SK-N-DZ (cell line): ENCODE results near the gene OR52M1. TPM values are rescaled to one million over a fixed set of nuclear protein-coding genes. Genes with fewer than 3 reads are reported as not detected.
A peak's percentile ranks its signal among the peaks of the same experiment; 100 is the strongest.

Source experiments
- DNase-seq: peaks from one replicate; pipeline ENCODE4 v3.0.0-alpha.2; 2015; ENCODE audit warnings: low spot score
- polyA plus RNA-seq, 2 experiments: library from polyadenylated mRNA; depleted of rRNA; stranded (reverse); fragments of >200 nt; gene quantifications; 2 replicates each; pipeline ENCODE4 v1.2.3, GENCODE V29; 2014

OR52M1 gene, protein sequence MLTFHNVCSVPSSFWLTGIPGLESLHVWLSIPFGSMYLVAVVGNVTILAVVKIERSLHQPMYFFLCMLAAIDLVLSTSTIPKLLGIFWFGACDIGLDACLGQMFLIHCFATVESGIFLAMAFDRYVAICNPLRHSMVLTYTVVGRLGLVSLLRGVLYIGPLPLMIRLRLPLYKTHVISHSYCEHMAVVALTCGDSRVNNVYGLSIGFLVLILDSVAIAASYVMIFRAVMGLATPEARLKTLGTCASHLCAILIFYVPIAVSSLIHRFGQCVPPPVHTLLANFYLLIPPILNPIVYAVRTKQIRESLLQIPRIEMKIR
- not detected in 2 replicates for polyA plus RNA-seq (2014; cell fraction: cytosol; rRNA removed)
- not detected in 2 replicates for polyA plus RNA-seq (2014; cell fraction: nucleus; rRNA removed)

DNA sequence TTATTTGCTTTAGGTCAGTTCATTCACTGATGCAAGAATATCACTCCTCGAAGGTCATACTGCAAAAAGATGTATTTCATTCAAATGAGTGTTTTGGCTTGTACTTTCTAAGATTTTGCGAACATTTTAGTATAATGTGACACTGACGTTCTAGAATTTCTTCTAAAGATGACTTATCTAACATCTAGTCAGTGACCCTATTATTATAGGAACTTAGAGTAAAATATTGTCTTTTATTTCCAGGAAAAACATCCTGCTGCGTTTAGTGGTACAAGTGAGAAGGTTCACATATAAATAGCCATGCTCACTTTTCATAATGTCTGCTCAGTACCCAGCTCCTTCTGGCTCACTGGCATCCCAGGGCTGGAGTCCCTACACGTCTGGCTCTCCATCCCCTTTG is at the start of gene OR52M1:
OR52M1 (plus strand) TSS at position 301 of the 400 bp plus-strand sequence; CDS start at position 301, 0 bp downstream.
- no peak for DNase-seq

DNA sequence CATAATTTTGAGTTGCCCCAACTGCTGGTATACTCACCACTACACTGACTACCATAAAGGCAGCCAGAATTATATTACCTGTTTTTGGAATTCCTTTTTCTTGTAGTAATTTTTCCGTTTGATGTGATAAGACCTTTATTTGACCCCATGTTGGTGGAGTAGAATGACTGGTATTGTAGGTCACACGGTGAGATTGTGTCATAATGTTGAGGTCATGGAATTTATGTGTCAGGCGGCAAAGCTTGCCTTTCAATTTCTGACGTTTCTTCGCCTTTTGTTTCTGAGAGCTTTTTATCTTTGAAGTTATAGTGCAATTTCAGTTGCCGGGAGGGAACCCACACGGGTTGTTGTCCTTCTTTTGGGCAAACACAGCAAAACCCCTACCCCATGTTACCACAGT is 49.5 kb upstream of the OR52M1 start:
- DNase-seq = no peak

DNA sequence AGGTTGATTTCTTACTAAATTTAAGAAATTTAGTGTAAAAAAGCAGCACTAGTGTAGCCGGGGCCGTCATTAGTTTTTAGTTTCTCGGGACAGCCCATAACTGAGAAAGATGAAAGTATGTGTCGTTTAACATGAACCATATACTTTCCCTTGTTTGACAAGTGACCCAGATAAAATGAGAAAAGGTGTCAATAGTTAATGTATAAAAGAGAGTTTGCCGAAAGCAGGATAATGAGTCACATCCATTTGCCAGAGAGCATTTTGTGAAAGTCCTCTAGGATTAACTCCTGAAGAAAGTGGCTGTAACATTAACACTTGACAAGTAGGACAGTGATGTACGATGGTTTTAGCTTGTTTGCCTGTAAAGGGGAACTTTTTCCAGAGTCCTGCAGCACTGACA is 49.0 kb upstream of the OR52M1 start:
- DNase-seq = no peak

DNA sequence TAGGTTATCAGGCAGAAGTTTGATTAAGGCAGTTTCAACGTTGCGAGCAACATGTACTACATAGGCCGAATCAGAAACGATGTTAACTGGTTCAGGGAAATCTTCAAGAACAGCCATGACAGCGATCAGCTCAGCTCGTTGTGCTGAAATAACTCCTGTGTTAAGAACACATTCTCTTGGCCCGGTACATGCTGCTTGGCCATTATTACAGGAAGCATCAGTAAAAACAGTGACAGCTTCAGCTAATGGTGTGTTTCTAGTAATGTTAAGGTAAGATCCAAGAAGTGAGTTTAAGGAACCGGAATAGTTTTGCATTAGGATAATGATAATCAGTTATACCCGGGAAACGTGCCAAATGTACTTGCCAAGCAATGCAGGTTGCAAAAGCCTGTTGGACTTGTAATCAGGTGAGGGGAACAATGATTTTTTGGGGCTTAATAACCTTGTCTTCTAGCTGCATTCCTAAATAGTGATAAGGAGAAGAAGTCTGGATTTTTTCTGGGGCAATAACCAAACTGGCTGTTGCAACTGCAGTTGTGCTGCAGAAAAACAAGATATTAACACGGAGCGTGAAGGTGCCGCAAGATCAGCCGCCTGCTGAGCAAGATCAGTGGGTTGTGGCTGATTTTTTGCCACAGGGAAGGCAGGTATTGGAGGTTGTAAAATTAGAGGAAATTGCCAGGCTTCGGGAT is 48.3 kb upstream of the OR52M1 start:
- no peak for DNase-seq

DNA sequence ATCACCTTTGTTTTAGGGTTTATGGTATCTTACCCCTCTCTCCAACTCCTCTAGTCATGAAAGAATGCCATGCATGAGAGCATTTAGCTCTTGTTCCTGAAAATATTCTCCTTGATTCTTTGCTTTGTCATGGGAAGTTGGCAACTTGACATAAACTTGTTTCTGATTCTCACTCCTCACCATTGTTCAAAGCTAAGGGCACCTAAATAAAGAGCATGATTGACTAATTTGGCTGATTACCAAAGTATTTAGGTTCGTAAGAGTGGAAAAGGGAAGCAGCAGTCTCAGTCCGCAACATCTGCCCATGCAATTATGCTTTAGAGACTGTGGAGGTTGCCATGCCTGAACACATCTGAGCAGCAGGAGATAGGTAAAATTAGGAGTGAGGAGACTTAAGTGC is 36.1 kb upstream of the OR52M1 start:
- DNase-seq = no peak

DNA sequence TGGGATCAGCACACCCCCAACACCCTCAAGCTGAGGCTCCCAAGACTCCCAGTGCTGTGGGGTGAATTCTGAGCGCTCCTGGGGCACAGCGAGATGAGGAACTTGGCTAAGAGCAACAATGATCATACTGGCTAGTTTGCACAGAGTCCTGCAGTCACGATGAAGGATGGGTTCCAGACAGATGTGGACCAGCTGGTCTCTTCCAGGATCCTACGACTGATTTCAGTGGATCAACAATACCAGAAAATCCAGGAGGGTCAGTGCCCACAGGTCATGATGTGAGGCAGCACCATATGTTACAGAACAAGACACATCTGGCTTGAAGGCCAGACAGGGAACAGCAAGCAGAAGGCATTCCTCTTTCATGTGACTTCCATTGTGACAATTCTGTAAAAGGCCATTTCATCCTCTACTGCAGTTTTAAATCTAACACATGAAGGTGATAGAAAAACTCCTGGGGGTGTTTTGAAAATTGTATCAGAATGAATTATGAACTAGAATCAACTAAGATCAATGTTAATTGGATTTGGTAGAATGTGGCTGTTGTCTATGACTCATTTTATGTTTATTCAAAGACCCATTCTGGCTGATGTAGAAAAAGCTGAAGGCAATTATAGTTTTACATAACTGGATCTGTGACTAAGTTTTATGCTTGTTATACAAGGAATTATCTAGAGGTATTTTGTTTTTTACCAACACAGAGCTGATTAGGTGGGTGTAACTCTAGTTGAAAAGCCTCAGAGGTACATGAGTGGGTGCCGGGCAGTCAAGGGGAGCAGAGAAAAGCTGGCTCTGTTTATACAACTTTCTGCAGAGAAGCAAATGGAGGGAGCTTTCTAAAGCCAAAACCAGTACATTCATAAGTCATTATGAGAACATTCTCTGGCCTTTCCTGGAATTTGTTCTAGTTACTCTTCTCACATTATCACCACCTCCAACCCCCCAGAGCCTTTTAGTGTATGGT is 33.4 kb upstream of the OR52M1 start:
- DNase-seq = no peak

DNA sequence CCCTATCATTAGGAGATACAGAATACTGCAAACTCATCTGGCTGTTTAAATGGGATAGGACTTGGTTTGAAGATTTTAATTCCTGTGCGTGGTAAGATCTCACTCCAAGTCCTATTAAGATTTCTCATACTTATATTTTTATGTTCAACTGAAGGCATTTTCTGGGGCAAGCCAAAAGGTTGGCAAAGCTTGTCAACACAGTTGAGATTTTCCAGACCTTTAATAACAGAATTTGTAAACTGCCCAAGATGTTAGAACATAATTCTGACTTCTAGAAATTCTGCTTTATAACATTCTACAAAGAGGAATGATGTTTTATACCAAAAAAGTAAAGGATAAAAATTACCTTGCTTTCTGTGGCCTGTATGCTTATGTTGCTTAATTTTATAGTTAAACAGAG is 30.8 kb upstream of the OR52M1 start:
- no peak for DNase-seq

DNA sequence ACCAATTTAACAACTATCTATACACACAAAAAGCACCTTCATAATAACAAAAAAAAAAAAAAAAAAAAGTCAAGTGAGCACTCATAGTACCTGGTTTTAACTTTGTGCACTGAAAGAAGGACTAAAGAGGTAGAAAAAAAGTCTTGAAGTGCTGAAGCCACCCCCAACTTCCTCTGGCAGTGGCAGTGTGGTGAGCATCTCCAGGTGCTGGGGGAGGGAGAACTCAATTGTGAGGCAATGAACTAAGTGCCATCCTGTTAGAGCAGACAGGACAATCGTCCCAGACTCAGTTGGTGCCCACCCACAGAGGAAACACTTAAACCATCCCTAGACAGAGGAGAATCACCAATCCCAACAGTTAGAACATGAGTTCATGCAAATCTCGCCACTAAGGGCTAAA is 22.7 kb upstream of the OR52M1 start:
- no peak for DNase-seq

DNA sequence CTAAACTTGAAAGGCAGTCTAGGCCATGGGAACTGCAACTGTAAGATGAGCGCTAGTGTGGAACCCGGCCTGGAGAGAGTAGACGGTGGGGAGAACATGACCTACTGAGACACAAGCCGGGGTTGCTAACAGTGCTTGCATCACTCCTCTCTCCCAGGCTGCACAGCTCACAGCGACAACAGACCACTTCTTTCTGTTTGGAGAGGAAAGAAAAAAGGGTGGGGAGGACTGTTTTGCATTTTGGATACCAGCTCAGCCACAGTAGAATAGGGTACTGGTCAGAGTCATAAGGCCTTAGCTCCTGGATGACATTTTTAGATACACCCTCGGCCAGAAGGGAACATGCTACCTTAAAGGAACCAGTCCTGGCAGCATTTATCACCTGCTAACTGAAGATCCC is 22.2 kb upstream of the OR52M1 start:
- DNase-seq = no peak

DNA sequence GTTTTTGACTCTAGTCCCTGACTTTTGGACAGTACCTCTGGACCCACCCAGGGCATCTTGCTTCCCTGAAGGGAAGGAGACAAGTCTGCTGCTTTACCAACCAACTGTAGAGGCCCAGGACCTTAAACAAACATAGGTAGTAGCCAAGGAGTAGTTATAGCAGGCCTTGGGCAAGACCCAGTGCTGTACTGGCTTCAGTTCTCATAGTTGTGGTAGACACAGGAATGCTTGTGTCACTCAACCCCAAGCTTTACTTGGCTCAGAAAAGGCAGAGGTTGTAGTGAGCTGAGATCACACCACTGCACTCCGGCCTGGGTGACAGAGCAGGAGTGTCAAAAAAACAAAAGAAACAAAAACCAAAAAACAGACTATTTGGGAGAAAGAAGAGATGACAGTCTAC is 21.3 kb upstream of the OR52M1 start:
- no peak for DNase-seq

DNA sequence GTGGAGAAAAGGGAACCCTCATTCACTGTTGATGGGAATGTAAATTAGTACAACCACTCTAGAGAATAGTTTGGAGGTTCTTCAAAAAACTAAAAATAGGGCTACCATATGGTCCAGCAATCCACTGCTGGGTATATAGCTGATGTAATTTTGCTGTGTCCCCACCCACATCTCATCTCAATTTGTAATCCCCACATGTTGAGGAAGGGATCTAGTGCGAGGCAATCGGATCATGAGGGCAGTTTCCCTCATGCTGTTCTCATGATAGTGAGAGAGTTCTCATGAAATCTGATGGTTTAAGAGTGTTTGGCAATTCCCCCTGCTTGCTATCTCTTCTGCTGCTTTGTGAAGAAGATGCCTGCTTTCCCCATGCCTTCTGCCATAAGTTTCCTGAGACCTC is 17.1 kb upstream of the OR52M1 start:
- no peak for DNase-seq

DNA sequence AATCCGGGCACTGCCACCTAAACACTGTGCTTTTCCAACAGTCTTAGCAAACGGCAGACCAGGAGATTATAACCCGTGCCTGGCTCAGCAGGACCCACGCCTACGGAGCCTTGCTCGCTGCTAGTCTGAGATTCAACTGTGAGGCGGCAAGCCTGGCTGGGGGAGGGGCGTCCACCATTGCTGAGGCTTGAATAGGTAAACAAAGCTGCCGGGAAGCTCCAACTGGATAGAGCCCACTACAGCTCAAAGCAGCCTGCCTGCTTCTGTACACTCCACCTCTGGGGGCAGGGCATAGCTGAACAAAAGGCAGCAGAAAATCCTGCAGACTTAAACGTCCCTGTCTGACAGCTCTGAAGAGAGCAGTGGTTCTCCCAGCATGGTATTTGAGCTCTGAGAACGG is 13.3 kb upstream of the OR52M1 start:
- DNase-seq = peak; percentile 5

DNA sequence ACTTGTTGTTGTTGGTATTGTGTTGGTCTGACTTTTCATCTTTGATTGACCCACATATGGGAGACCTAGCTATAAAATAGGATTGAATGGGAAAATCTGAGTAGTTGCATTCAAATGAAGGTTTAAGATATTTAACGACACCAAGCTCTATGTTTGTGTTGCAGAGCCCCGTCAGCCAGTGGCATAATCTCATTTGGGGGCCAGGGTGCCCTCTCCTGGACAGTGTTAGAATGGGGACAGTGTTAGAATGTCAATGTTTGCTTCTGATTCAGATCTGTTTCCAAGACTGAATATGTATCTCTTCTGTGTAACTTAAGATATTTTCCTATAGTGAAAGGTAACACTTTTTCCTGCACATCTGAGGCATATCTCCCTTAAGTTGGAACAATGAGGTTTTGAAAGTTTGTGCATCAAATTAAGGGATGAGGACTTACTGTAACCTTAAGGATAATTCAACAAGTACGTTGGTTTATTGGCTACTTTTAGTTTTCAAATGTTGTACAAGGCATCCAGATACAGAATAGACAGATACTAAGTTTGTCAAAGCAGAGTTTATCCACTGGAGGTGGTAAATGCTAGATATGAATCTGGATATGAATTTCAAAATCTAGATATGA is 5.3 kb upstream of the OR52M1 start:
- DNase-seq = no peak

DNA sequence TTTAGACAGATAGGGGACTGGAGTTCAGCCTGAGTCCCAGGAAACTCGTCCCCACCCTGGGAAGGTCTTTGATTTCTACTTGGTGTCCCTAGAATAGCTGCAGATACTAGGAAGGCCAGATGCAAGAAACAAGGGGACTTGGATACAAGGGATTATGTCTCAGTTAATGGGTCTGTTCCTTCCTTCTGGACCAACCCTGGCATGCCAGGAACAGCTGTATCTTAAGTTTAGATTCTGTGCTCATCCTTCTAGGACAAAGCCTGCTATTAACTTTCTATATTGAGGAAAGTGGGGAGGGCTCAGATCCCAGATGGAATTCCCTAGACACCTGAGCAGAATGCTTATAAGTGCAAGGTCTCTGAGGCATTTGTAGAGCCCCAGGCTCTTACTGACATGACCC is 3.9 kb upstream of the OR52M1 start:
- no peak for DNase-seq

DNA sequence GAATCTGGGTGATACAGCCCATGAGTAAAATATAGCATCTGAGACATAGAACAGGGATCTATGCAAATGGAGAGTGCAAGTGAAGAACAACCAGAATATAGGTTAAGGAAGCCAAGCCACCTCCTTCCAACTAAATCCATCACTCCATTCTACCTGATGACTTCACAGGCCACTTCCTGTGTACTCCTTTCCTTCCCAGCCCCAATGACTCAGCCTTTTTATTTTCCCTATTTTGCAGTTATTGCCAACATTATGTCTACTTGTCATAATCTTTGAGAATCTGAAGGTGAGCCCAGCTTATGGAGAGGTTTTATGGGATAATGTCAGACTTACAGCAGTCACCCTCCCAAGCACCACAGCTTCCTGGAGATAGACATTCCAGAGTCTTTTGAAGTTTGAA is 1.4 kb upstream of the OR52M1 start:
- DNase-seq = no peak

DNA sequence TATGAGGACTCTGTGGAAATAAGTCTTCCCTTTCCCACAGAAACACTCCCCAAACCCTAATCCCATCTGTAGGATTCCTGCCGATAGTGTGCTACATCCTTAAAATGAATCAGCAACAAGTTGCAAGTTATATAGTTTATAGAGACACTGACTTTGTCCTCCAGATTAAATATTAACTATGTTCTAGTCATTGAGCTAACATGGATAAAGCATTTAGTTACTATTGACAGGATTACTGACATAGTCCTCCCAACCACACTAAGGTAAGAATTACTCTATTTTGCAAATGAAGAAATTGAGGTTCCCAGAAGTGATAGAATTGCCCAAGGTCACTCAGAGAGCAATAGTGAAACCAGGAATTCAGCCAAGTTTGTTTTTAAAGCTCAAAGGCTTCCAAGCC is 1.9 kb downstream of the OR52M1 start:
- DNase-seq = no peak

DNA sequence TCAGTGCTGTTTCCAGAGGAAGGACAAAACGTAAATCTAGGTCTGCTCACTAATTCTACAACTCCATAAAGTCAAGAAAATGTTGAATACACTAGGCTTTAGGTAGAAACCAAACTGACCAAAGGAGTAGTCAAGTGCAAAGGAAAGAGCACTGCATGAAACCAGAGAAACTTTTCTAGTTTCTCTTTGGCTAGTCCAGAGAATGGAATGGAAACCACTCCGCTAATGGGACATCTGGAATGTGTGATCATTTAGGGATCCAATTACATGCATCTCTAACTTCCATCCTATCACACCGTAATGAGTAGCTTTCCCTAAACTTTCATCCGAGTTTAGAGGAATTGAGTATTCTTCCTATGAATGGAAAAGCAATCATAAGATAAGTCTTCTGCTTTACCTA is 2.4 kb downstream of the OR52M1 start:
- no peak for DNase-seq

DNA sequence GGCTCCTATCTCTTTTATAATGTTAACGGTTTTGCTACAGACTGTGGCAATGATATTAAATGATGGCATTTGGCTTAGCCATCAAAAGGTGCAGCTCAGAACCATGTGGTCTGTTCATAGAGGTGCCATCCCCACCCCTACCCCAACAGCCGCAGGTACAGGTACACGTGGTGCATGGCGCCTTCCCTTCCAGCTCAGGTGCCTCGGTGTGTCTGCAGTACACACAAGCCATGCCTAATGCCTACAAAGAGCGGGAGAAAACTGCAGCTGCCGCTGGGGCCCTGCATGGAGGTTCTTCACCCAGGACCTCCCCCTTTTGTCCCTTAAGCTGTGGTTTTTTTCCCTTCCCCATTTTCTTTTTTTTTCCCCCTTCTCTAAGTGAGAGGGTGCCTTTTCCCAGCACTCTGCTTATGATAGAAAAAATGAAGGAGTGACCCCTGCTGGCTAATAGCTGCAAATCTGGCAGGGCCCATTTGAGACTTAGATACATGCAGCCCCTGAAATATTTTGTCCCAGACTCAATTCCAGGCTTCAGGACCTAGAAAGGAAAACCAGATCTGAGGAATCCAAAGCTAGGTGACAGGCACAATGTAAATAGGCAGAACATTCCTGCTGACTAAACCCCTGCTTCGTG is 6.5 kb downstream of the OR52M1 start:
- no peak for DNase-seq

DNA sequence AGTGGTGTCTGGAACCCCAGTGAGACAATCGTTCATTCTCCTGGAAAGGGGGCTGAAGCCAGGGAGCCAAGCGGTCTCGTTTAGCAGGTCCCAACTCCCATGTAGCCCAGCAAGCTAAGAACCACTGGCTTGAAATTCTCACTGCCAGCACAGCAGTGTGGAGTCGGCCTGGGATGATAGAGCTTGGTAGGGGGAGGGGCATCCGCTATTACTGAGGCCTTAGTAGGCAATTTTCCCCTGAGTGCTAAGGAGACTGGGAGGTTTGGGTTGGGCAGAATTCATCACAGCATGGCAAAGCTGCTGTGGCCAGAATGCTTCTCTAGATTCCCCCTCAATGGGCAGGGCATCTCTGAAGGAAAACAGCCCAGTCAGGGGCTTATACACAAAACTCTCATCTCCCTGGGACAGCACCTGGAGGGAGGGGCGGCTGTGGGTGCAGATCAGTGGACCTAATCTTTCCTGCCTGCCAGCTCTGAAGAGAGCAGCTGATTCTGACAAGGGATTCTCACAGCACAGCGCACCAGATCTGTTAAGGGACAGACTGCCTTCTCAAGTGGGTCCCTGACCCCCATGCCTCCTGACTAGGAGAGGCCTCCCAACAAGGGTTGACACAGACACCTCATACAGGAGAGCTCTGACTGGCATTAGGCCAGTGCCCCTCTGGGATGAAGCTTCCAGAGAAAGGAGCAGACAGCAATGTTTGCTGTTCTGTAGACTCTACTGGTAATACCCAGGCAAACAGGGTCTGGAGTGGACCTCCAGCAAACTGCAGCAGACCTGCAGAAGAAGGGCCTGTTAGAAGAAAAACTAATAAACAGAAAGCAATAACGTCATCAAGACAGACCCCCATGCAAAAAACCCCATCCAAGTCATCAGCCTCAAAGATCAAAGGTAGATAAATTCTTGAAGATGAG is 14.8 kb downstream of the OR52M1 start:
- DNase-seq = no peak

DNA sequence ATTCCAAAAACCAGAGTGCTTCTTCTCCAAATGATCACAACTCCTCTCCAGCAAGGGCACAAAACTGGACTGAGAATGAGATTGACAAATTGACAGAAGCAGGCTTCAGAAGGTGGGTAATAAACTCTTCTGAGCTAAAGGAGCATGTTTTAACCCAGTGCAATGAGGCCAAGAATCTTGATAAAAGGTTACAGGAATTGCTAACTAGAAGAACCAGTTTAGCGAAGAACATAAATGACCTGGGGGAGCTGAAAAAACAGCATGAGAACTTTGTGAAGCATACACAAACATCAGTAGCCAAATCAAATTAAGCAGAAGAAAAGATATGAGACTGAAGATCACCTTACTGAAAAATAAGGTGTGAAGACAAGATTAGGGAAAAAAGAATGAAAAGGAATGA is 15.5 kb downstream of the OR52M1 start:
- no peak for DNase-seq
